Head of caudate nucleus (tissue), 42 donors: ENCODE data around the gene BTF3L4.
"Not testable (repeated sequence)": the region's sequence is repeated elsewhere in the genome, so short reads cannot be mapped to it uniquely, and the experiment has no call there.

Experiments
- DNase-seq, 42 donors: peaks; one replicate each; pipeline versions ENCODE4 v3.0.0 to v3.0.0-alpha.2; 2020 to 2021; ENCODE audit warnings: mixed read lengths in 7 of 42
- intact Hi-C: fragments of 100-400 bp; cut with DNase I; formaldehyde crosslinking; loops from one replicate; pipeline ENCODE4 v1.15.0; 2022

BTF3L4 gene

GRCh38 chr1:52053862-52054261 is 2.2 kb upstream of the BTF3L4 start:
- DNase-seq = no peak
- intact Hi-C loops = no loop called here

GRCh38 chr1:52054496-52055065 is 1.5 kb upstream of the BTF3L4 start:
- intact Hi-C loops = loop anchor here (5.0 kb wide), 2 partner anchors 88 to 313 kb away; partner anchors contain the start of genes CC2D1B and ZFYVE9
- no peak for DNase-seq

GRCh38 chr1:52055066-52055865 is 829 bp upstream of the BTF3L4 start, which contains the start of gene TXNDC12:
Gene TXNDC12, minus strand, starts transcription at chr1:52055191. Its CDS starts 95 bp downstream, at chr1:52055096.
- intact Hi-C loops = loop anchor here (5.0 kb wide), 2 partner anchors 87 to 312 kb away; partner anchors contain the start of genes CC2D1B and ZFYVE9
- peak; percentile 71 to 94 (median 86) for DNase-seq

- intact Hi-C loops = loop anchor here (5.0 kb wide), 2 partner anchors 86 to 311 kb away; partner anchors contain the start of genes CC2D1B and ZFYVE9
- no peak for DNase-seq
Observed at GRCh38 chr1:52055866-52056162, 281 bp upstream of the BTF3L4 start.

GRCh38 chr1:52056937-52057231 is 789 bp downstream of the BTF3L4 start:
- intact Hi-C loops = loop anchor here (5.0 kb wide), 2 partner anchors 85 to 310 kb away; partner anchors contain the start of genes CC2D1B and ZFYVE9

GRCh38 chr1:52057255-52057654 is 1.2 kb downstream of the BTF3L4 start:
- intact Hi-C loops = loop anchor here (5.0 kb wide), 2 partner anchors 85 to 310 kb away; partner anchors contain the start of genes CC2D1B and ZFYVE9
- no peak for DNase-seq

More at GRCh38 chr1:52056937-52057231, 789 bp downstream of the BTF3L4 start:
- DNase-seq = no peak

- intact Hi-C loops = loop anchor here (5.0 kb wide), 2 partner anchors 84 to 309 kb away; partner anchors contain the start of genes CC2D1B and ZFYVE9
- DNase-seq = no peak
Observed at GRCh38 chr1:52057876-52058415, 1.9 kb downstream of the BTF3L4 start.

- intact Hi-C loops = loop anchor here (5.0 kb wide), 2 partner anchors 83 to 308 kb away; partner anchors contain the start of genes CC2D1B and ZFYVE9
- DNase-seq = no peak
Observed at GRCh38 chr1:52059321-52059720, 3.2 kb downstream of the BTF3L4 start.

- intact Hi-C loops = loop anchor here (5.0 kb wide), 2 partner anchors 82 to 307 kb away; partner anchors contain the start of genes CC2D1B and ZFYVE9
- no peak for DNase-seq
Observed at GRCh38 chr1:52059888-52060287, 3.8 kb downstream of the BTF3L4 start.

GRCh38 chr1:52060822-52061221 is 4.7 kb downstream of the BTF3L4 start:
- DNase-seq = no peak
- intact Hi-C loops = no loop called here

GRCh38 chr1:52063192-52063591 is 7.1 kb downstream of the BTF3L4 start:
- intact Hi-C loops = no loop called here
- DNase-seq = no peak

GRCh38 chr1:52070704-52071103 is 14.6 kb downstream of the BTF3L4 start:
- no peak for DNase-seq
- intact Hi-C loops = no loop called here

GRCh38 chr1:52072291-52072690 is 16.2 kb downstream of the BTF3L4 start:
- DNase-seq = no peak
- intact Hi-C loops = no loop called here

GRCh38 chr1:52077277-52077676 is 21.2 kb downstream of the BTF3L4 start:
- intact Hi-C loops, DNase-seq: not testable (repeated sequence)

GRCh38 chr1:52080014-52080415 is 23.9 kb downstream of the BTF3L4 start:
- intact Hi-C loops = no loop called here
- no peak for DNase-seq

- intact Hi-C loops = not testable (repeated sequence)
Observed at GRCh38 chr1:52087892-52088291, 31.8 kb downstream of the BTF3L4 start.

GRCh38 chr1:52094300-52094699 is 38.2 kb downstream of the BTF3L4 start:
- intact Hi-C loops, DNase-seq: not testable (repeated sequence)

More at GRCh38 chr1:52087892-52088291, 31.8 kb downstream of the BTF3L4 start:
- DNase-seq = not testable (repeated sequence)

GRCh38 chr1:52096216-52096615 is 40.1 kb downstream of the BTF3L4 start:
- intact Hi-C loops = no loop called here
- no peak for DNase-seq

- DNase-seq = no peak
- intact Hi-C loops = no loop called here
Observed at GRCh38 chr1:52098139-52098871, 42.2 kb downstream of the BTF3L4 start.
